ENCODE measurements around the gene CLEC17A.
"Not testable (repeated sequence)": the region's sequence is repeated elsewhere in the genome, so short reads cannot be mapped to it uniquely, and the experiment has no call there.

The CLEC17A gene

GRCh38 chr19:14559916-14560775 lies 22.7 kb upstream of the CLEC17A start:
- FAIRE-seq, result no peak

GRCh38 chr19:14560776-14561108 lies 22.1 kb upstream of the CLEC17A start:
- FAIRE-seq, result no peak

- FAIRE-seq, result no peak
Measured at GRCh38 chr19:14561249-14561648, 21.6 kb upstream of the CLEC17A start.

- no peak for FAIRE-seq
Measured at GRCh38 chr19:14561847-14562351, 21.0 kb upstream of the CLEC17A start.

- no peak for FAIRE-seq
Measured at GRCh38 chr19:14562660-14563589, 20.0 kb upstream of the CLEC17A start.

DNA sequence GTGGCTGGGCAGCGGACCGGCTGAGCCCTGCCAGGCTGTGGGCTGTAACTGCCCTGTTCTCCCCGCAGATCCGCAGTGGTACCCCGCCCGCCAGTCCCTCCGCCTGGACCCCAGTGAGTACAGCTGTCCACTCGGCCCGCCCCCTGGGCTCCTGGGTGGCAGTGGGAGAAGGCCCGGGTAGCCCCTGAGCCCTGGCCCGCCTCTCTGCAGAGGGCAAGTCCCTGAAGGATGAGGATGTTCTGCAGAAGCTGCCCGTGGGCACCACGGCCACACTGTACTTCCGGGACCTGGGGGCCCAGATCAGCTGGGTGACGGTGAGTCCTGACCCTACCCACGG lies 19.3 kb upstream of the CLEC17A start:
- FAIRE-seq, result no peak

DNA sequence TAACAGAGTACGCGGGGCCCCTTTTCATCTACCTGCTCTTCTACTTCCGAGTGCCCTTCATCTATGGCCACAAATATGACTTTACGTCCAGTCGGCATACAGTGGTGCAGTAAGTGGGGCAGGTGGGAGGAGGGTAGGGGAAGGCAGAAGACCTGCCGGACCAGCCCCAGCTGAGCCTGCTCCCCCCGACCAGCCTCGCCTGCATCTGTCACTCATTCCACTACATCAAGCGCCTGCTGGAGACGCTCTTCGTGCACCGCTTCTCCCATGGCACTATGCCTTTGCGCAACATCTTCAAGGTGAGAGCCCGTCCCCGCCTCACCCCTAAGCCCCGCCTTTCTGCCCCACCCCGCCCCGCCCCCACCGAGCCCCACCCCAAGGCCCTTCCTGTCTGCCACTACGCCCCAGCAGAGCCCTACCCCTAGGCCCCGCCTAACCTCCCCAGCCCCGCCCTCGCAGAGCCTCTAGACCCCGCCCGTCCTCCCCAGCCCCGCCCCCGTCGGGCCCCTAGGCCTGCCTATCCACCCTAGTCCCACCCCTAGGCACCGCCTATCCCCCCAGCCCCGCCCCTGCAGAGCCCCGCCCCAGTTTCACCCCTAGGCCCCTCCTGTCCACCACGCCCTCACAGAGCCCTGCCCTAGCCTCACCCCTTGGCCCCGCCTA lies 18.8 kb upstream of the CLEC17A start:
- no peak for FAIRE-seq

GRCh38 chr19:14564652-14565297 lies 18.1 kb upstream of the CLEC17A start:
- not testable (repeated sequence) for FAIRE-seq

DNA sequence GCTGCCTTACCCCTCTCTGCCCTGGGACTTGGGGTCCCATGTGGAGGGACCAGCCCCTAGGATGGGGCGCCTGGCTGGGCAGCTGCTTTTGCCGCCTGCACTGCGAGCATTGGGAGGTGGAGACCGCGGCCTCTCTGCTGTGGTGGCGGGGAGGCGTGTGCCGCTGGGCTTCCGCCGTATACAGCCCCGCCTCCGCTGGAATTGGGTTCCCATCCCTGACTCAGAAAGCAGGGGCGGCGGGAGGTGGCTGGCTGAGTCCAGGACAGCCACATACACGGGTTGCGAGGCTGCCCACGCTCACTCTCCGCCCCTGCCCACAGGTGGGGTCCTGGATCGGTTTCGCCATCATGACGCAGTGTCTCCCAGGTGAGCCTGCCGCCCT lies 17.6 kb upstream of the CLEC17A start:
- no peak for FAIRE-seq

DNA sequence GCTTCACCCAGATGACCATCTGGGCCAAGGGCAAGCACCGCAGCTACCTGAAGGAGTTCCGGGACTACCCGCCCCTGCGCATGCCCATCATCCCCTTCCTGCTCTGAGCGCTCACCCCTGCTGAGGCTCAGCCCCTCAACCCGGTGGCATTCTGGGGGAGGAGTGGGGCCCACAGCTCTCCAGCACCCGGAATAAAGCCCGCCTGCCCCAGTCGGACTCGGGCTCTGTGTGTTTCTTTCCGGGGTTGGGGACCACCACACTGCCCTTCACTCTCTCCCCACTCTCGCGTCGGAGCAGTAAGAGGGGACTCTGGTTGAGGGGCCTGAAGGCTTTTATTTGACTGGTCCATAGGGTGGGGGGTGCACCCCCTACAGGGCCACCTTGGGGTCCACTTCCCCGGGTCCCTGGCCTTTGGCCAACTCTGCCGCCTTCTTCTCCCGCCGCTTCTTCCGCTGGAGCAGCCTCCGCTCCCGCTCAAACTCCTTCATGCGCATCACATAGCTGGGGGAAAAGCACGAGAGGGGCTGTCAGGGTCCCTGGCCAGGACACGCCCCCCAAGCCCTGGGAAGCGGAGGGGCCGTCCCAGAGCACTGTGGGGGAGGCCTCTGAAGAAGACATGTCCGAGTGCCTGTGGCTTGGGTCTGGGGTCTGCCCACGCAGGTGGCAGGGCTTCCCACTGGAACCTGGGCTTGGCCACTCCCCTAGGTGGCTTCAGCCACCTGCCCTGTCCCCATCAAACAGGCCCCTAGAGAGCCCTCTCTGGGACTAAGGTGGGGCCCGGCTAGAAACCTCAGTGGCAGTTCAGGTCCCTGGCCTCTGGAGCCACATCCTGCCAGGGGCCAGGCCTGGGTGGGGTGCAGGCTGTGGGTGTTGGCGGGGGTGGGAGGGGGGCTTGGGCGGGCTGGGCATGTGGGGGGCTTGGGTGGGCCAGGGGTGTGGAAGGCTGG lies 16.8 kb upstream of the CLEC17A start:
- FAIRE-seq, result no peak

DNA sequence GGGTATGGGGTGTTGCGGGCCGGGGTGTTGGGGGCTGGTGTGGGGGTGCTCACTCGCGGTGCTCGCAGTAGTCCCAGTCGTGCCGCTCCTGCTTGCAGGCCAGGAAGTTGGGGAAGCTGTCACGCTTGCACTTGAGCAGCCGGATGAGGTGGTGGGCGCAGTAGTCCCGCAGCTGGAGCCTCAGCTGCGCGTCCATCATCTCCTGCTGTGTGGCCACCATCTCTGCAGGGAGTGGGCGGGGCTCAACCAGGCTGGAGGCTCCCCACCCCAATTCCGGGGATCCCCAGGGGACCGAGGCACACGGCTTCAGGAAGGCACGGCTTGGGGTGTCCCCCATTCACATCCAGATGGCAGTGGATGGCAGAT lies 16.2 kb upstream of the CLEC17A start:
- FAIRE-seq, result no peak

GRCh38 chr19:14567079-14567478 lies 15.8 kb upstream of the CLEC17A start:
- no peak for FAIRE-seq

DNA sequence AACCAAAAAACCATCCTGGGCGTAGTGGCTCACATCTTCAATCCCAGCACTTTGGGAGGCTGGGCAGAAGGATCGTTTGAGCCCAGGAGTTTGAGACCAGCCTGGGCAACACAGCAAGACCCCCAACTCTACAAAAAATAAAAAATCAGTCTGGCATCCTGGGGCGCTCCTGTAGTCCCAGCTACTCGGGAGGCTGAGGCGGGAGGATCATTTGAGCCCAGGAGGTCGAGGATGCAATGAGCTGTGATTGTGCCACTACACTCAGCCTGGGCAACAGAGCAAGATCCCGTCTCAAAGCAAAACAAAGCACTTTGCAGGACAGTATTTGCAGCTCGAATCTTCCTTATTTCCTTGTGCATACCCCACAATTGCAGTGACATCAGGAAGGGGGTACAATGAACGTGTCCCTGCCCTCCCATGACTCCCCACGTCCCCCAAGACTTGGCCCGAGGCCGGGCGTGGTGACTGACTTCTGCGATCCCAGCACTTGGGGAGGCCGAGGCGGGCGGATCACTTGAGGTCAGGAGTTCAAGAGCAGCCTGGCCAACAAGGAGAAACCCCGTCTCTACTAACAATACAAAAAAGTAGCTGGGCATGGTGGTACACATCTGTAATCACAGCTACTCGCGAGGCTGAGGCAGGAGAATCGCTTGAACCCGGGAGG lies 11.9 kb upstream of the CLEC17A start:
- no peak for FAIRE-seq

DNA sequence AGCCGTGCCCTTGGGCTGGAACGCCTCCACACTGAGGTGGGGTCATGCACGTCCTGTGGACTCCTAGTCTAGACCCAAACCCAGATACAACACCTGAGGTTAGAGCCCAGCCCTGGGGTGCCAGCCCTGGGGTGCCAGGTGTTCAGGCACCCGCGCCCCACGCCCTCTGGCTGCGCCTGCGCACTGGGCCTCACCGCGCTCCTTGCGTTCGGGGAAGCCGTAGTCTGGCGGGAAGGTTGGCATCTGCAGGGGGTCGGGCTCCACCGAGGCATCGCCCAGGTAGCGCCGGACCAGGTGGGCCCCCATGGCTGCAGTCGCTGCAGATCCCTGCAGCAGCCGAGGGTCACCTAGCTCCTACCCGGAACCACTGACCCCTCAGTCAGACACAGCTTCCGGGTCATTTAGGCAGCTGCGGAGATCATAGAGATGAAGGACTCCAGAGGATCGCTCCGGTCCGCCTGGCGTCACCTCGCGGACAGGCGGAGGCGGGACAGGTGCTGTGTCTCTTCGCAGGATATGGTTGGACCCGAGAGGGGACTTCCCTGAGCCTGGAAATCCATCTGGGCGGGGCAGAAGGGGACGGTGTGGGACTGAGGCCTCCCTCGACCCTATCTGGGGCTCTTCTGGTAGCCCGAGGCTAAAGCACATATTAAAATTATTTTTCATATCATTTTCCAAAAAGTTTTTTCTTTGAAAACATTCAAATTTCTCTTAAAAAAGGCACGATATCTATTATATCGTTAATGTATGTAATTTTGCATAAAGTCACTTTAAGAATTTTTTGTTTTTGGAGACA lies 11.0 kb upstream of the CLEC17A start, which contains the start of gene NDUFB7:
NDUFB7 (minus strand) TSS at position 372 of the 796 bp plus-strand sequence; CDS start at position 306, 66 bp downstream.
- FAIRE-seq, result no peak

GRCh38 chr19:14575428-14575980 lies 7.4 kb upstream of the CLEC17A start:
- no peak for FAIRE-seq

DNA sequence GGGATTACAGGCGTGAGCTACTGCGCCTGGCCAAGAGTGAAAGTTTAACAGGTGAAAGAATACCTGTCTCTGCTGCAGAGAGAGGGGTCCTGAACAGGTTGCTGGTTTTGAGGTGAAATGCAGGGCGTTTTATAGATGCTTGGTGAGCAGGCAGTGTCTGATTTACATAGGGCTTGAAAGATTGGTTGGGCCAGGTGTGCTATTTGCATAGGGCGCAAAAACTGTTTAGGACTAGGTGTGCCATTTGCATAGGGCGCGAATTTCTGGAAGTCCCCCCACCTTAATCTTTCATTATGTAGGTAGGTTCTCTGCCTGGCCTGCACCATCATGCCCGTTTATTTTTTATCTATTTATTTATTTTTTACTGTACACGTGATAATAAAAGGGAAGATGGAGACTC lies 6.5 kb upstream of the CLEC17A start:
- FAIRE-seq, result no peak

- no peak for FAIRE-seq
Measured at GRCh38 chr19:14577264-14577663, 5.6 kb upstream of the CLEC17A start.

DNA sequence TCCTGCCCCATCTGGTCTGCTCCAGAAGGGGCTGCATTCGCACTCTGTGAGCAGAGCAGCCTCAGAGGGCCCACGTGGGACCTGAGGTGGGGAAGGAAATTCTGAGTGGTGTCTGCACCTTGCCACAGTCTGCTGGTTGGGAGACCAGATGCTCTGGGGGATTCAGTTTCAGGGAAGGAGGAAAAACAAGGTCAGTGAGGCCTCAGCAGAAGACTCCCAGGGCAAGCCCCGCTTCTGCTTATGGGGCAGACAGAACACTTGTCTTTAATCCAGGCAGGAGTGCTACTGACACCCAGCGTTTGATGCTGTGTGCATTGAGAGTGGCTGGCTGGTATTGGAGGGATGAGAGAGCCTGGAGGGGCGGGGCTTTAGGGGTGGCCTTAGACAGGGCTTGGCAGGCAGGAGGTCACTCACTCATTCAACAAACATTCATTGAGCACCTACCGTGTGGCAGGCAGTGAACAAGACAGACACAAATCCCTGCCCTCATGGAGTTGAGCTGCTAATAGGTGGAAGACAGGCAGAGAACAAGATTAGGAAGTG lies 4.9 kb upstream of the CLEC17A start:
- FAIRE-seq, result no peak

DNA sequence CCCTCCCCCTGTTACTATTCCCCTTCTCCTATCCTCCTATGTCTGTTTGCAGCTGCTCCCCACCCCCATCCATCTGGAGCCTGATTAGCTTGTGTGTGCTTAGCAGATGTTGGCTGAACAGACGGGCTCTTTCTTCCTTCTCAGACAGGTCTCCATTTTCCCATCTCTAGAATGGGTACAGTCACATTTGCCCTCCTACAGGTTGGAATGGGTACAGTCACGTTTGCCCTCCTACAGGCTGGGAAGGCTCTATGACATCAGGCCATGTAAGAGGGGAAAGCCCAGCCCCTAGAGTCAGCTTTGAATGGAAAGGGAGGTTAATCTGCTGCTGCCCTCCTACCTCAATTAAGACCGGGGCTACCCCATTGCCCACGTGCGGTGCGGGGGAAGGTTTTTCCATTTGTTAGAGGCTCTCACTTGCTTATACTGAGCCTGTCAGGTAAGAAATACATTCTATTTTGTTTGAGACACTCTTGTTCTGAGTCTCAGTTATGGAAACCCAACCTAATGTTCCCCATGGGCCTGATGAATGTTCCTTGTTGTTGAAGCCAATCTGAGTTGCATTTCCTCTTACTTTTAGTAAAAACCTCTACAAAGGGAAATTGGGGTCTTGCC lies 2.2 kb upstream of the CLEC17A start:
- FAIRE-seq, result no peak

Data from islet of Langerhans (tissue), 1 donor.